Epithelial cell of esophagus (primary cell): ENCODE results near the gene NAPB.

Experiments used
- DNase-seq: peaks from one replicate; pipeline ENCODE4 v3.0.0; 2010; ENCODE audit warnings: low read depth
- H3K4me3 ChIP-seq: 2 replicates; pipeline ENCODE4 v1.5.1; 2011; ENCODE audit warnings: mild to moderate bottlenecking, low read length, control low read depth
- CTCF ChIP-seq: IDR thresholded peaks from 2 replicates; pipeline ENCODE4 v1.5.1; 2011; ENCODE audit warnings: low read depth, mild to moderate bottlenecking, low read length, control low read depth, inconsistent platforms; ENCODE audit not compliant: insufficient read depth; ENCODE audit errors: missing control alignments

The NAPB gene

GRCh38 chr20:23414526-23415188 is 6.6 kb downstream of the NAPB start:
- H3K4me3 ChIP-seq, result no peak overlapping the region
- no peak for TF ChIP-seq CTCF
- DNase-seq, result no peak

GRCh38 chr20:23413862-23414422 is 7.3 kb downstream of the NAPB start:
- TF ChIP-seq CTCF, result no peak
- no peak for DNase-seq
- H3K4me3 ChIP-seq, result no peak overlapping the region

- TF ChIP-seq CTCF, result no peak
- peak; percentile 29 for DNase-seq
- no peak overlapping the region for H3K4me3 ChIP-seq
Observed at GRCh38 chr20:23412026-23412425, 9.3 kb downstream of the NAPB start.

GRCh38 chr20:23410916-23411695 is 10.2 kb downstream of the NAPB start:
- no peak for DNase-seq
- no peak for TF ChIP-seq CTCF
- no peak overlapping the region for H3K4me3 ChIP-seq

GRCh38 chr20:23409800-23410199 is 11.5 kb downstream of the NAPB start:
- no peak for DNase-seq
- H3K4me3 ChIP-seq, result no peak overlapping the region
- no peak for TF ChIP-seq CTCF

- H3K4me3 ChIP-seq, result no peak overlapping the region
- no peak for DNase-seq
- TF ChIP-seq CTCF, result no peak
Observed at GRCh38 chr20:23408957-23409356, 12.3 kb downstream of the NAPB start.
